ENCODE results near the gene PNPLA1. TPM values are rescaled to one million over a fixed set of nuclear protein-coding genes. Genes with fewer than 3 reads are reported as not detected.
A peak's percentile ranks its signal among the peaks of the same experiment; 100 is the strongest.

Gene PNPLA1
- total RNA-seq, 1 experiment from 2014 or later = not detected

- no peak for DNase-seq (ENCODE audit: low read depth, low spot score)
- in situ Hi-C loops (cut with HindIII; ENCODE audit: low pct_unique_long_range_greater_than_20kb, low sequenced_read_pairs) = no loop called here
Observed at GRCh38 chr6:36301781-36302180, 31.9 kb downstream of the PNPLA1 start.

GRCh38 chr6:36302227-36302976, 32.5 kb downstream of the PNPLA1 start:
- peak; percentile 92 for DNase-seq (ENCODE audit: low read depth, low spot score)
- in situ Hi-C loops (cut with HindIII; ENCODE audit: low pct_unique_long_range_greater_than_20kb, low sequenced_read_pairs) = no loop called here

GRCh38 chr6:36305885-36306284, 36.0 kb downstream of the PNPLA1 start:
- in situ Hi-C loops (cut with HindIII; ENCODE audit: low pct_unique_long_range_greater_than_20kb, low sequenced_read_pairs) = no loop called here
- DNase-seq (ENCODE audit: low read depth, low spot score) = no peak

GRCh38 chr6:36306375-36306774, 36.5 kb downstream of the PNPLA1 start:
- in situ Hi-C loops (cut with HindIII; ENCODE audit: low pct_unique_long_range_greater_than_20kb, low sequenced_read_pairs) = no loop called here
- no peak for DNase-seq (ENCODE audit: low read depth, low spot score)

DNA sequence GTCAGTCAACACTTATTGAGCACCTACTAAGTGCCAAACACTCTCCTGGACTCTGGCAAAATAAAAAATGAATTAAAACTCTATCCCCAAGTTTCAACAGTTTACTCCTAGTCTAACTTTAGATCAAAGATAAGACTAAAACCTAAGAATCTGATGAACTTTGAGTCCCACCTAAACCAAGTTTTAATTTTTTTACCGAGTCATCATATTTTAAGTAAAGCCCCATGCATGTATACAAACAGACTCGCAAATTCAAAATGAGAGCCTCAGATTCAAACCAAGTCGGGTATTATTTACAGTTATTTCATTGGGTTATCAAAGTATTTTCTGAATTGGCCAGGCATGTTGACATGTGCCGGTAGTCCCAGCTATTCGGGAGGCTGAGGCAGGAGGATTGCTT, 38.7 kb downstream of the PNPLA1 start:
- in situ Hi-C loops (cut with HindIII; ENCODE audit: low pct_unique_long_range_greater_than_20kb, low sequenced_read_pairs) = no loop called here
- DNase-seq (ENCODE audit: low read depth, low spot score) = no peak

DNA sequence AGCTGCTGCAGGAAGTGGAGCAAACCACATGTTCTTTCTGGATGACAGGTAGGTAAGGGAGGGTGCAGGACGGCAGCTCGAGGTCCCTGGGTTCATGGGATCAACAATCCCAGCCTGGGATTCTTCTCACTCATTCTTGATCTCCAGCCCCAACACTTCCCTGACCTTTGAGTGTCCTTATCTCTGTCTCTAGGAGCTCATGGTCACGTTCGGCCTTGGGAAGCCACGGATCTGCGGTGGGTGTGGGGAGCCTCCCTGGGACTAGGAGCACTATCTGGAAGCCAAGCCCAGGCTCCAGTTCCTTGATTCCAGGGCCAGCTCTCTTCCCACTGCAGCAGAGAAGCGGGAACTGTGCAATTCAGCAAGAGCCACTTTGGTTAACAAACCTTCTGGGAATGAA, 39.3 kb downstream of the PNPLA1 start:
- in situ Hi-C loops (cut with HindIII; ENCODE audit: low pct_unique_long_range_greater_than_20kb, low sequenced_read_pairs) = no loop called here

GRCh38 chr6:36309900-36310299, 40.0 kb downstream of the PNPLA1 start:
- in situ Hi-C loops (cut with HindIII; ENCODE audit: low pct_unique_long_range_greater_than_20kb, low sequenced_read_pairs) = no loop called here
- DNase-seq (ENCODE audit: low read depth, low spot score) = no peak

More for the DNA sequence above, 39.3 kb downstream of the PNPLA1 start:
- DNase-seq (ENCODE audit: low read depth, low spot score) = no peak

DNA sequence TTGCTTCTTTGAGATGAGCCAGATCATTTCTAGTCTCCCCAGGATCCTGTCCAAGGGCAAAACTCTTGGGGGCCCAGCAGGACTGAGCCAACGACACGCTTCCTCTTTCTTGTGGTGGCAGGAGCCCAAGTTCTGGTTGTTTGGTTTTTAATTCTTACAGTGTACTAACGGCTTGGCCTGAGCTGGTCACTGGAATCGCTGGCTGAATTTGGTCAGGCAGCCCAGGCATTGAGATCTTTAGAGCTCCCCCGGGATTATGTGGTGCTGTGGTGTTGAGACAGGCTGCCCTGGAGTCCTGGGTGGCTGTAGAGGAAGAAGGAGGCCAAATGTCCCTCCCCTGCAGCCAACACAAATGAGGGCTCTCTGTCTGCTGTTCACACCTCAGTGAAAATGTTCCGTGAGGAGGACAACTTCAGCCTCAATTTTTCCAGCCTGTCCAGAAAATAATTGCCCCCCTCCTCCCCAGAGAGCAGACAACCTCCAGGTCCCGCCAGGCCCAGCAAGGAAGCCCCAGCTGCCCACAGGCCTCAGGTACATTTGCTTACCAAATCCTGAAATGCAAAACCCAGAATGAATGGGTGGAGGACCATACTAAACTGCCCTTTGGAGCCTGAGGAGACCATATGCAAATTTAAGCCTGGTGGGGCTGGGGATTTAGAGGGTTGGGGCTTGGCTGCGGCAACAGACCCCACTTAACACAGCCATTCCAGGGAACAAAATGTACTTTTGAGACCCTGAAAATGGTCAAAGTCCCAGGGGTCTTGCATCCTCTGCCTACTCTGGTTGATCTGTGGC, 43.2 kb downstream of the PNPLA1 start:
- DNase-seq (ENCODE audit: low read depth, low spot score) = no peak

GRCh38 chr6:36313649-36313936, 43.7 kb downstream of the PNPLA1 start:
- in situ Hi-C loops (cut with HindIII; ENCODE audit: low pct_unique_long_range_greater_than_20kb, low sequenced_read_pairs) = no loop called here

More for the DNA sequence above, 43.2 kb downstream of the PNPLA1 start:
- in situ Hi-C loops (cut with HindIII; ENCODE audit: low pct_unique_long_range_greater_than_20kb, low sequenced_read_pairs) = no loop called here

DNA sequence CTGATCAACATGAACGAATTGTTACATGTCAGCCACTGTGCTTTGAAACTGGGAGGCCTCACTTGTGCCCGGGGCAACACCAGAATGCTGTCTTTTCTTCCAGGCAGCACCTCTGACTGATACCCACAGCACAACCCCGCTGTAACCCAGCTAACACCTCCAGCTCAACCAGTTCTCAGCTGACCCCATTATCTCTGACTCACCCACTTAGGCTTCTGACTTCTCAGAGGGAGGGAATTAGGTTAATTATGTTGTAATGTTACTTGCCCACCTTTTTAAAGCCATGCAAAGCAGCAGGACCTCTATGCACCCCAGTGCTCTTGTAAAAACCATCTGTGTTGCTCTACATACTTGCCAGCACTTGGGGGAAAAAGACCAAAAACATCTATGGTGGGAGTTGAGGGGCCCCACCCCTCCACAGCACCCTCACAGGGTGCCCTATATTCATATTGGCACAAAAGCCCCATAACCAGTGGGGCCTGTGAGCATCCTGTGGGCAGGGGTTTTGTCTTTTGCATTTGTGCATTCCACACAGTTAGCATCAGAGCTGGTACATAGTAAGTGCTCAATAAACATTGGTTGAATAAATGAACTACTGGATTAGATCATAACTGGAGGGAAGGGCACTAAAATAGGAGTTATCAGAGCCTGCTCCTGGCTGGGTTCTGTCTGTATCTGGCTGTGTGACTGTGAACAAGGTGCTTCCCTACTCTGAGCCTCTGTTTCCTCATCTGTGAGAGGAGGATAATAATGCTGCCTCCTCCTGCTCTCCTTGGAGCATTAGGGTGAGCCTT, 44.6 kb downstream of the PNPLA1 start:
- in situ Hi-C loops (cut with HindIII; ENCODE audit: low pct_unique_long_range_greater_than_20kb, low sequenced_read_pairs) = no loop called here
- no peak for DNase-seq (ENCODE audit: low read depth, low spot score)

More at GRCh38 chr6:36313649-36313936, 43.7 kb downstream of the PNPLA1 start:
- DNase-seq (ENCODE audit: low read depth, low spot score) = no peak

DNA sequence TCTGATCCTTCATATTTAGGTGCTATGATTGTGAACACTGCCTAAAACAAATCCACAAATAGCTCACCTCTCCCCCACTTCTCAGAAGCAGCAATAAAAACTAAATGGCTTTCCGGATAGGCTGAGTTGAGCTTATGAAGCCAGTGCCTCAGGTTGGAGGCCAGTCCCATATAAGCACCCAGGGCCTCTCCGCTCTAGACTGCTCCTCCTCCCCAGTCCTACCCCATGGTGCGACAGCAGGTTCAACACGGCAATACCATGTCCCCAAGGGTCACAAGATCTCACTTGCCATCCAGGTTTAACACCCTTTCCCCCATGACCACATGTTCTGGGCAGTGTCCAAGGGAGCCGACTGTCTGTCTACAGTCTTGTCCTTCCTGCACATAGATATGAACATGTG, 46.1 kb downstream of the PNPLA1 start:
- DNase-seq (ENCODE audit: low read depth, low spot score) = no peak

GRCh38 chr6:36317623-36318022, 47.8 kb downstream of the PNPLA1 start:
- DNase-seq (ENCODE audit: low read depth, low spot score) = no peak
- in situ Hi-C loops (cut with HindIII; ENCODE audit: low pct_unique_long_range_greater_than_20kb, low sequenced_read_pairs) = no loop called here

More for the DNA sequence above, 46.1 kb downstream of the PNPLA1 start:
- in situ Hi-C loops (cut with HindIII; ENCODE audit: low pct_unique_long_range_greater_than_20kb, low sequenced_read_pairs) = no loop called here

DNA sequence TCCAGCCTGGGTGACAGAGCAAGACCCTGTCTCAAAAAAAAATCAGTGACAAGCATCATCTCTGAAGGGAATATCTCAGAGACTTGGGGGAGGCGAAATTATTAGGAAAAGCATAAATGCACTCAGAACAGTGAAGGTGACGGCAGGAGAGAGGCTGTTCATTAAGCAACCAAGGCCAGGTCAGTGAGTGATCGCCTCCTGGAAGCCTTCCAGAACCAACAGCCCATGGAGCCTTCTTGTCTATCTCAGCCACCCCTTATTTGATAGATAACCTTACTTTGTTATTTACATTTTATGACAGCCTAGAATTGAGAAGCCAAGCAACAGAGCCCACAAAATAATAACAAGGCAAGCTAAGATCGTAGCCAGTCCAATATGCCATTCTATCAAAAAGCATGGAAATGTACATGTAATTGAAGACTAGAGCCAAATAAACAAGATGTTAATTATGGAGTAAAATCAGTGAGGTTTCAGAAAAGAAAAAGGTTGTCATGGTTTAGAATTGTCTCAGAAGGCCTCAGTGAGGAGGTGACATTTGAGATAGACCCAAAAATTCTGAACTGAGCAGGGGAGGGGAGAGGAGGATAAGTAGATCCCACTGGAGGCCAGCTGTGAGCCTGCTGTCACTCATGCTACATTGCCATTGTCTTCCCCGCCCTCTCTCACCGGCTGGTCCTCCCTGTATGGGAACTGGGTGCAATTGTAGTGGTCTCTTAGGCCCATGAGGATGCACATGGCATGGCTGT, 49.0 kb downstream of the PNPLA1 start:
- no peak for DNase-seq (ENCODE audit: low read depth, low spot score)
- in situ Hi-C loops (cut with HindIII; ENCODE audit: low pct_unique_long_range_greater_than_20kb, low sequenced_read_pairs) = no loop called here

GRCh38 chr6:36319436-36319762, 49.5 kb downstream of the PNPLA1 start:
- in situ Hi-C loops (cut with HindIII; ENCODE audit: low pct_unique_long_range_greater_than_20kb, low sequenced_read_pairs) = no loop called here
- DNase-seq (ENCODE audit: low read depth, low spot score) = no peak

GRCh38 chr6:36319821-36320220, 50.0 kb downstream of the PNPLA1 start:
- no peak for DNase-seq (ENCODE audit: low read depth, low spot score)
- in situ Hi-C loops (cut with HindIII; ENCODE audit: low pct_unique_long_range_greater_than_20kb, low sequenced_read_pairs) = no loop called here

GRCh38 chr6:36320475-36320874, 50.6 kb downstream of the PNPLA1 start:
- in situ Hi-C loops (cut with HindIII; ENCODE audit: low pct_unique_long_range_greater_than_20kb, low sequenced_read_pairs) = no loop called here
- DNase-seq (ENCODE audit: low read depth, low spot score) = no peak

- in situ Hi-C loops (cut with HindIII; ENCODE audit: low pct_unique_long_range_greater_than_20kb, low sequenced_read_pairs) = no loop called here
- no peak for DNase-seq (ENCODE audit: low read depth, low spot score)
Observed at GRCh38 chr6:36322591-36322990, 52.7 kb downstream of the PNPLA1 start.

DNA sequence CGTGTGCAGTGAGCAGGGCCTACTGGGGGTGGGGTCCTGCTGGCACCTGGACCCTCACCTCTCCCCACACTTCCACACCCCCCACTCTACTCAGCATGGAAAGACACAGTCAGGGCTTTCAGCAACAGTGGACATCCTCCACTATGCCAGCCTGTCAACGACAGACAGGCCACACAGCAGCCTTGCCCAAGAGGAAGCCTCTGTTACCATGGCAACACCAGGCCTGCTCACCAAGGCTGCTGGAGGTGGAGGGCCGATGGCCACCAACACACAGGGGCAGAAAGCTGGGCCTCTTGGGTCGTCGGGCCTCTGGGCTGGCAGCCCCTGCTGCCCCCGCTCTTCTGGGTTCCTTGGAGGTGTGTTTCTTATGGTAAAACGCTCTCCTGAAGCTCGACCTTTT, 53.2 kb downstream of the PNPLA1 start:
- in situ Hi-C loops (cut with HindIII; ENCODE audit: low pct_unique_long_range_greater_than_20kb, low sequenced_read_pairs) = no loop called here
- peak; percentile 9 for DNase-seq (ENCODE audit: low read depth, low spot score)
